HepG2 (cell line): ENCODE data around the gene WNT3. TPM values are rescaled to one million over a fixed set of nuclear protein-coding genes. Genes with fewer than 3 reads are reported as not detected.

Source experiments
- BRCA1 ChIP-seq: sonication (generic); formaldehyde crosslinking; IDR thresholded peaks from 2 replicates; pipeline ENCODE4 v1.4.0; 2020; ENCODE audit warnings: missing genetic modification reagents
- CCDC6 ChIP-seq: sonication (generic); formaldehyde crosslinking; IDR thresholded peaks from 2 replicates; pipeline ENCODE4 v1.8.1; 2022; ENCODE audit warnings: mild to moderate bottlenecking, missing genetic modification reagents, moderate library complexity
- CREB1 ChIP-seq, 2 experiments: fragments of 450-650 bp in 1 of 2; IDR thresholded peaks; 2 replicates each; pipeline ENCODE4 v1.6.1; 2016 to 2017; ENCODE audit warnings: control low read depth in 1 of 2, mild to moderate bottlenecking in 1 of 2, missing compliant biosample characterization in 1 of 2, missing genetic modification characterization in 1 of 2
- DMAP1 ChIP-seq: IDR thresholded peaks from 2 replicates; pipeline ENCODE4 v1.6.1; 2016
- DNMT3B ChIP-seq: conservative IDR thresholded peaks from 2 replicates; pipeline ENCODE4 v1.6.1; 2016; ENCODE audit warnings: missing biosample characterization, control low read depth
- DPF2 ChIP-seq: sonication (generic); formaldehyde crosslinking; IDR thresholded peaks from 2 replicates; pipeline ENCODE4 v1.4.0; 2020; ENCODE audit warnings: mild to moderate bottlenecking, low read depth, missing genetic modification reagents, borderline replicate concordance
- ELF3 ChIP-seq: IDR thresholded peaks from 2 replicates; pipeline ENCODE4 v1.6.1; 2016; ENCODE audit warnings: missing genetic modification reagents, missing compliant biosample characterization
- ETV5 ChIP-seq: IDR thresholded peaks from 2 replicates; pipeline ENCODE4 v1.6.1; 2018; ENCODE audit warnings: missing biosample characterization, missing genetic modification reagents, inconsistent platforms, borderline replicate concordance
- FOXK1 ChIP-seq: sonication (generic); formaldehyde crosslinking; IDR thresholded peaks from 2 replicates; pipeline ENCODE4 v1.4.0; 2020; ENCODE audit warnings: low read depth, missing genetic modification reagents, borderline replicate concordance
- HOXA5 ChIP-seq: sonication (generic); formaldehyde crosslinking; IDR thresholded peaks from 2 replicates; pipeline ENCODE4 v1.4.0; 2020; ENCODE audit warnings: missing genetic modification reagents
- MEIS1 ChIP-seq: sonication (generic); formaldehyde crosslinking; IDR thresholded peaks from 2 replicates; pipeline ENCODE4 v1.9.0; 2021; ENCODE audit warnings: mild to moderate bottlenecking, missing genetic modification reagents, moderate library complexity, borderline replicate concordance
- NCOA5 ChIP-seq: sonication (generic); formaldehyde crosslinking; IDR thresholded peaks from 2 replicates; pipeline ENCODE4 v1.4.0; 2020; ENCODE audit warnings: missing genetic modification reagents
- NRL ChIP-seq: sonication (generic); formaldehyde crosslinking; IDR thresholded peaks from 2 replicates; pipeline ENCODE4 v1.5.0; 2020; ENCODE audit warnings: missing genetic modification reagents, mild to moderate bottlenecking, moderate library complexity, borderline replicate concordance
- SIX1 ChIP-seq: sonication (generic); formaldehyde crosslinking; IDR thresholded peaks from 2 replicates; pipeline ENCODE4 v1.4.0; 2020; ENCODE audit warnings: missing genetic modification reagents, borderline replicate concordance
- SMARCE1 ChIP-seq: fragments of 450-650 bp; IDR thresholded peaks from 2 replicates; pipeline ENCODE4 v1.6.1; 2017; ENCODE audit warnings: borderline replicate concordance
- SNAPC2 ChIP-seq: sonication (generic); formaldehyde crosslinking; IDR thresholded peaks from 2 replicates; pipeline ENCODE4 v1.8.1; 2022; ENCODE audit warnings: mild to moderate bottlenecking, missing genetic modification reagents
- TRIM24 ChIP-seq: sonication (generic); formaldehyde crosslinking; IDR thresholded peaks from 2 replicates; pipeline ENCODE4 v1.8.0; 2022; ENCODE audit warnings: mild to moderate bottlenecking, missing genetic modification reagents
- ZNF160 ChIP-seq: sonication (generic); formaldehyde crosslinking; IDR thresholded peaks from 2 replicates; pipeline ENCODE4 v1.8.0; 2022; ENCODE audit warnings: mild to moderate bottlenecking, inconsistent platforms, missing genetic modification reagents
- ZNF282 ChIP-seq: fragments of 450-650 bp; IDR thresholded peaks from 2 replicates; pipeline ENCODE4 v1.6.1; 2018; ENCODE audit not compliant: partially characterized antibody
- ZNF343 ChIP-seq: sonication (generic); formaldehyde crosslinking; IDR thresholded peaks from 2 replicates; pipeline ENCODE4 v1.4.0; 2020; ENCODE audit warnings: mild to moderate bottlenecking, missing genetic modification reagents
- ZNF644 ChIP-seq: IDR thresholded peaks from 2 replicates; pipeline ENCODE4 v1.6.1; 2016; ENCODE audit warnings: low read depth
- ZNF724P ChIP-seq: sonication (generic); formaldehyde crosslinking; IDR thresholded peaks from 2 replicates; pipeline ENCODE4 v1.8.0; 2022; ENCODE audit warnings: missing genetic modification reagents, borderline replicate concordance
- ZNF776 ChIP-seq: sonication (generic); formaldehyde crosslinking; IDR thresholded peaks from 2 replicates; pipeline ENCODE4 v1.4.0; 2020; ENCODE audit warnings: mild to moderate bottlenecking, missing genetic modification reagents
- ZNF782 ChIP-seq: sonication (generic); formaldehyde crosslinking; IDR thresholded peaks from 2 replicates; pipeline ENCODE4 v1.4.0; 2020; ENCODE audit warnings: missing genetic modification reagents, mild to moderate bottlenecking, borderline replicate concordance
- ZNF784 ChIP-seq: sonication (generic); formaldehyde crosslinking; IDR thresholded peaks from 2 replicates; pipeline ENCODE4 v1.5.1; 2020; ENCODE audit warnings: missing genetic modification reagents, mild to moderate bottlenecking, borderline replicate concordance
- ZNF83 ChIP-seq: sonication (generic); formaldehyde crosslinking; IDR thresholded peaks from 2 replicates; pipeline ENCODE4 v1.4.0; 2020; ENCODE audit warnings: missing genetic modification reagents, mild to moderate bottlenecking, borderline replicate concordance
- ZSCAN9 ChIP-seq: IDR thresholded peaks from 2 replicates; pipeline ENCODE4 v1.6.1; 2016; ENCODE audit warnings: borderline replicate concordance
- polyA plus RNA-seq, 8 experiments: library from polyadenylated mRNA; depleted of rRNA in 3 of 8; stranded (reverse) in 7 of 8; unstranded in 1 of 8; fragments of >200 nt; fragmentation: Illumina TruSeq in 4 of 8; extraction: Trizol in 4 of 8; gene quantifications; 2 replicates each; pipeline versions ENCODE4 v1.2.1 to v1.2.3, GENCODE V29; 2011 to 2016; ENCODE audit warnings: low read depth in 4 of 8, missing spikeins in 1 of 8, mixed read lengths in 1 of 8; ENCODE audit not compliant: insufficient read depth in 1 of 8
- total RNA-seq, 5 experiments: library from RNA; depleted of rRNA; stranded (reverse); fragments of >200 nt; fragmentation: Illumina TruSeq; extraction: Trizol; gene quantifications; 2 replicates each; pipeline ENCODE4 v1.2.3, GENCODE V29; 2016; ENCODE audit warnings: low read depth in 1 of 5
- TF ChIP-seq, protein P1 (sequence below): sonication (generic); formaldehyde crosslinking; IDR thresholded peaks from 2 replicates; pipeline ENCODE4 v1.5.1; 2020; ENCODE audit warnings: mild to moderate bottlenecking, moderate library complexity, missing genetic modification reagents
- TF ChIP-seq, protein P2 (sequence below): sonication (generic); formaldehyde crosslinking; IDR thresholded peaks from 2 replicates; pipeline ENCODE4 v1.4.0; 2020; ENCODE audit warnings: mild to moderate bottlenecking, missing genetic modification reagents

The WNT3 gene
- total and polyA plus RNA-seq, 2 of the 13 experiments (the other 11 are each of a cell fraction or from before 2014, with no cell fraction given): 8.5 to 10.3 TPM

DNA sequence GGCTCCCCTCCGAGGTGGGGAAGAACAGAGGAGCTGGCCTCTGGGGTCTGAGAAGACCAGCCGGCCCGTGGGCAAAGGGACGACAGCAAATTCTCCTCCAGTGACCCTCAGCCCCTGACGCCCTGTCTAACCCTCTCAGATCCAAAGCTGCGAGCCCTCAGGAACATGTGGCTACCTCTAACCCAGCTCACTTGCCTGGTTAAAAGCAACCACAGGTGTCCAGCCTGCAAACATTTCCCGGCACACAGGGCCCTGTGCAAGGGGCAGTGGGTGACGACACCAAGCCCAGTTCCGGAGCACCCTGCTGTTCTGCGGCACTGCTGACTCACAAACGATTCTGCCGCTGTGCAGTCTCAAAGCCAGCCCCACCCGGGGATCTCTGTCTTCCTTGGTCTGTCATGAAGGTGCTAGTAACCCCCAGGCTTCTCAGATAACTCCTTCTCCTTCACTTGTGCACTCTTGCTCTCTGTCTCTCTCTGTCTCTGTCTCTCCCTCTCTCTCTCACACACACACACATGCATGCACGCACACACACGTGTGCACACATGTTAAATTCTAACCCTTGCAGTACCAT lies 23.0 kb downstream of the WNT3 start (continued):
- TF ChIP-seq NCOA5 (CRISPR knock-in tag) (no peak), DNMT3B (no peak), NRL (CRISPR knock-in tag) (no peak), DPF2 (CRISPR knock-in tag) (peak; percentile 58; the same call in 1 of the 2 replicates), TRIM24 (CRISPR knock-in tag) (no peak), ZNF784 (CRISPR knock-in tag) (no peak), HOXA5 (CRISPR knock-in tag) (0 out of 2 replicates have a peak, but pooled peaks have one; percentile 41), FOXK1 (CRISPR knock-in tag) (no peak), ZNF776 (CRISPR knock-in tag) (no peak), CCDC6 (CRISPR knock-in tag) (no peak), CREB1 (IDR thresholded peaks at IDR 0.05) (peak; percentile 78), CREB1 (CRISPR knock-in tag; IDR thresholded peaks at IDR 0.05) (0 out of 2 replicates have a peak, but pooled peaks have one; percentile 28), ZNF282 (no peak), ZSCAN9 (no peak), BRCA1 (no peak), SMARCE1 (no peak), DMAP1 (CRISPR knock-in tag) (no peak), ZNF644 (CRISPR knock-in tag) (0 out of 2 replicates have a peak, but pooled peaks have one; percentile 20), ZNF343 (CRISPR knock-in tag) (no peak), ZNF724P (CRISPR knock-in tag) (0 out of 2 replicates have a peak, but pooled peaks have one; percentile 39), ZNF782 (CRISPR knock-in tag) (no peak; the same call in 1 of the 2 replicates), ELF3 (CRISPR knock-in tag) (peak; percentile 37; the same call in 1 of the 2 replicates), MEIS1 (CRISPR knock-in tag) (no peak), SNAPC2 (CRISPR knock-in tag) (no peak), ETV5 (CRISPR knock-in tag) (peak; percentile 91), ZNF160 (CRISPR knock-in tag) (no peak), SIX1 (CRISPR knock-in tag) (no peak), ZNF83 (CRISPR knock-in tag) (no peak)
- TF ChIP-seq, protein P1, sequence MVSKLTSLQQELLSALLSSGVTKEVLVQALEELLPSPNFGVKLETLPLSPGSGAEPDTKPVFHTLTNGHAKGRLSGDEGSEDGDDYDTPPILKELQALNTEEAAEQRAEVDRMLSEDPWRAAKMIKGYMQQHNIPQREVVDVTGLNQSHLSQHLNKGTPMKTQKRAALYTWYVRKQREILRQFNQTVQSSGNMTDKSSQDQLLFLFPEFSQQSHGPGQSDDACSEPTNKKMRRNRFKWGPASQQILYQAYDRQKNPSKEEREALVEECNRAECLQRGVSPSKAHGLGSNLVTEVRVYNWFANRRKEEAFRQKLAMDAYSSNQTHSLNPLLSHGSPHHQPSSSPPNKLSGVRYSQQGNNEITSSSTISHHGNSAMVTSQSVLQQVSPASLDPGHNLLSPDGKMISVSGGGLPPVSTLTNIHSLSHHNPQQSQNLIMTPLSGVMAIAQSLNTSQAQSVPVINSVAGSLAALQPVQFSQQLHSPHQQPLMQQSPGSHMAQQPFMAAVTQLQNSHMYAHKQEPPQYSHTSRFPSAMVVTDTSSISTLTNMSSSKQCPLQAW (CRISPR knock-in tag): no peak
- TF ChIP-seq, protein P2, sequence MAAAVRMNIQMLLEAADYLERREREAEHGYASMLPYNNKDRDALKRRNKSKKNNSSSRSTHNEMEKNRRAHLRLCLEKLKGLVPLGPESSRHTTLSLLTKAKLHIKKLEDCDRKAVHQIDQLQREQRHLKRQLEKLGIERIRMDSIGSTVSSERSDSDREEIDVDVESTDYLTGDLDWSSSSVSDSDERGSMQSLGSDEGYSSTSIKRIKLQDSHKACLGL: peak; percentile 59; the same call in 1 of the 2 replicates
